ENCODE results near the gene RPIA.
"Not testable (repeated sequence)": the region's sequence is repeated elsewhere in the genome, so short reads cannot be mapped to it uniquely, and the experiment has no call there.

RPIA gene

DNA sequence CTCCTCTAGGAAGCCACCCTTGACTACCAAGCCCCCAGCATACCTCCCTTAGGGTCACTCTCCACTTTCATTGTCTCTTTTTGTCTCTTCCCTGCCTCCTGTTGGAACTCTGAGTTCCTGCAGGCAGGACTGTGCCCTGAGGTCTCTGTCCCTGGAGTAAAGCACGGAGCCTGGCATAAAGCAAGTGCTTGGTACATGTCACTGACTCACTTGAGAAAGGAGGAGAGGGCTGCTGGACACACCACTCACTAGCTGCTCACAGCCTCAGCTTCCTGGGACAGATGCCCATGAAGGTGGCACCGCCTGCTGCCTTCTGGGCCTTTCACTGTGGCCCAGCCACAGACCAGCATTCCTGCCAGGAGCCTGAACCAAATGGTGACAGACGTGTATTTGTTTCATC, 64.4 kb downstream of the RPIA start:
- Histone ChIP-seq H3K4me3 (ENCODE audit: low read depth, low read length) (no peak overlapping the region), H3K9ac (ENCODE audit: low read length) (no peak overlapping the region), H3K4me1 (ENCODE audit: control insufficient read depth, insufficient read depth, low read length) (no peaks in the 10 kb centered on the region), H3K27me3 (ENCODE audit: control insufficient read depth, insufficient read depth, low read length) (no peaks in the 10 kb centered on the region), H3K27ac (ENCODE audit: low read depth, low read length) (no peak overlapping the region), H3K36me3 (ENCODE audit: control insufficient read depth, insufficient read depth, low read length) (peaks cover 25% of the 10 kb centered on the region), H3K9me3 (ENCODE audit: control insufficient read depth, insufficient read depth, low read depth, low read length) (peaks cover 21% of the 10 kb centered on the region)

DNA sequence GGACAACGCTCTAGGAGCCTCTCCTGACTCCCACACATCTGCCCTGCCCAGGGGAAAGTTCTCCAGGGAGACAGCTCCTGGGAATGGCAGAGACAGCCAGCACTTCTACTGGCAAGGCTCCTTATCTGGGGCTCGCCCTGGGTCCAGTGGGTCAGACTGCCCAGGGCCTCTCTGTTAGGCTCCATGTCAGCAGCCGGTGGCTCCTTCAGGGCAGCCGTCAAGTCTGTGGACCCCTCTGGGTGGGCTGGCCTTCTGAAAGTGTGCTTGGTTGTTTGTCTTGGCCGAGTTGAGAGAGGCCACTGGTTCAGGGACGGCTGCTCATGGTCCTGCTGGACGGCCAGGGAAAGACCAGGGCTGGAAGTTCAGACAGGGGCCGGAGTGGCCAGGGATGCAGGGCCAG, 65.6 kb downstream of the RPIA start:
- Histone ChIP-seq H3K27me3 (ENCODE audit: control insufficient read depth, insufficient read depth, low read length) (no peaks in the 10 kb centered on the region), H3K4me1 (ENCODE audit: control insufficient read depth, insufficient read depth, low read length) (no peaks in the 10 kb centered on the region), H3K27ac (ENCODE audit: low read depth, low read length) (no peak overlapping the region), H3K9ac (ENCODE audit: low read length) (no peak overlapping the region), H3K4me3 (ENCODE audit: low read depth, low read length) (no peak overlapping the region), H3K36me3 (ENCODE audit: control insufficient read depth, insufficient read depth, low read length) (peaks cover 14% of the 10 kb centered on the region; the same call in 1 of the 2 replicates), H3K9me3 (ENCODE audit: control insufficient read depth, insufficient read depth, low read depth, low read length) (peaks cover 21% of the 10 kb centered on the region)

DNA sequence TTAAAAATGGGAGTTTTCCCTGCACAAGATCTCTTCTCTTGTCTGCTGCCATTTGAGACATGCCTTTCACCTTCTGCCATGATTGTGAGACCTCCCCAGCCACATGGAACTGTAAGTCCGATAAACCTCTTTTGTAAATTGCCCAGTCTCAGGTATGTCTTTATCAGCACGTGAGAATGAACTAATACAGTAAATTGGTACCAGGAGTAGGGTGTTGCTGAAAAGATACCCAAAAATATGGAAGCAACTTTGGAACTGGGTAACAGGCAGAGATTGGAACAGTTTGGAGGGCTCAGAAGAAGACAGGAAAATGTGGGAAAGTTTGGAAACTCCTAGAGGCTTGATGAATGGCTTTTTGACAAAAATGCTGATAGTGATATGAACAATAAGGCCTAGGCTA, 67.2 kb downstream of the RPIA start:
- H3K9ac ChIP-seq (ENCODE audit: low read length); H3K36me3 ChIP-seq (ENCODE audit: control insufficient read depth, insufficient read depth, low read length); H3K27ac ChIP-seq (ENCODE audit: low read depth, low read length); H3K4me1 ChIP-seq (ENCODE audit: control insufficient read depth, insufficient read depth, low read length); H3K4me3 ChIP-seq (ENCODE audit: low read depth, low read length); H3K27me3 ChIP-seq (ENCODE audit: control insufficient read depth, insufficient read depth, low read length): not testable (repeated sequence)
- H3K9me3 ChIP-seq (ENCODE audit: control insufficient read depth, insufficient read depth, low read depth, low read length), result peaks cover 21% of the 10 kb centered on the region

DNA sequence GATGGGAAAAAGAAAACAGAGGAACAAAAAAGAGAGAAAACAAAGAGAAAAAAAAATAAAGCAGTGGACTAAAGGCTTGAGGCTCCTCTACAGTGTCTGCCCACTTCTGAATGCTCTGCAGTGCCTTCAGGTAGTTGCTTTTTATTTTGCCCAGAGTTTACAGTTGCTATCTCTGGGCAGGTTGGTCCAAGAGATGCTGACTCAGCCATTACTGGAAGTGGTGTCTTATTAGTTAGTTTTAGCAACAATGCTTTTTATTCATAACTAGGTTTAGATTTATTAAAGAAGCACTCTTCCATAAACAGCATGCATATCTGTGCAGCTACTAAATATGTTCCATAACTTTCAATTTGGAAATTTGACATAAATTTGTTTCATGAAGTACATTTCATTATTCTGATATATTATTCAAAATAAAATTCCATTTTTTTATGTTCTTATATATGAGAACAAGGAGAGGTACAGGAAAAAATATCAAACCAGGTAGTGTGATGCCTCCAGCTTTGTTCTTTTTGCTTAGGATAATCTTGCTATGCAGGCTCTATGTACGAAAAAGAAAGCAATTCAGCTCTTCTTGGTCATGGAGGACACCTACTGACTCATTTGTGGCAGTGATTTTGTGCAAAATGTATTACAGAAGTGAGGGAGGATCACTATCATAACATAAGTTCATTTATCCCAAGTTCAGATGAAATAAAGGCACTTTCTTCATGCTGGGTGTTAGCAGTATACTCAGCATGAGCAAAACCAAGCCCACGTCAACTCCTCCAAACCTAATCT, 69.5 kb downstream of the RPIA start:
- no peak overlapping the region for H3K4me3 ChIP-seq (ENCODE audit: low read depth, low read length)
- H3K9me3 ChIP-seq (ENCODE audit: control insufficient read depth, insufficient read depth, low read depth, low read length), result peaks cover 21% of the 10 kb centered on the region
- H3K27me3 ChIP-seq (ENCODE audit: control insufficient read depth, insufficient read depth, low read length), result peaks cover 25% of the 10 kb centered on the region
- no peaks in the 10 kb centered on the region for H3K36me3 ChIP-seq (ENCODE audit: control insufficient read depth, insufficient read depth, low read length)
- no peak overlapping the region for H3K9ac ChIP-seq (ENCODE audit: low read length)
- H3K27ac ChIP-seq (ENCODE audit: low read depth, low read length), result no peak overlapping the region
- no peaks in the 10 kb centered on the region for H3K4me1 ChIP-seq (ENCODE audit: control insufficient read depth, insufficient read depth, low read length)

DNA sequence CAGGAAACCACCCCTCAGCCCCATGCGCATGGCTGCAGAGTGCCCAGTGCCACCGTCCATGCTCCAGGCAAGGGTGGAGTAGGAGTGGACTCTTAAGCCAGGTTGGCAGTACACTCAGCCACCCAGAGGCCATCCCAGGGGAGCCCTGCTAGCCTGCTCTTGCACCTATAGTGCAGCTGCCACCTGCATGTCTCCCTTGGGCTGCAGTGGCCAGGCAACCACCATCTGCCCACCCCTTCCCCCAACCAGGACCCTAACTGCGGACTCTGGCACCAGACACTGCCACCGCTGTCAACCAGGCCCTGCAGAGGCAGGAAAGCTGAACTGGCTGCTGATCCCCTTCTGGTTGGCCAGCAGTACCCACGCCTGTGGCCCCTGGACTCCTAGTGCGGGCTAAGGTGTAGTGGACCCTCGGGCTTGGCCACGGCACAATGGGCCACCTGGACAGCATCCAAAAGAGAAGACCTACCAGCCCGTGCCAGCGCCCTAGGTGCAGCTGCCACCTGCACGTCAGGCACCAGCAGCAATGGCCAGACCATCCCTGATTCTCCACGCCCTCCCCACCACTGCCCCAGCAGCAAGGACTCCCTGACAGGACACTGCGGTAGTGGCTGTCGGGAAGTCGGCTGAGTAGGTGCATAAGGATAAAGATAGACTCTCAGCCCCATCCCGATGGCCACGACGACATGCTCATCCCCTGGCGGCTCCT, 72.8 kb downstream of the RPIA start:
- no peak overlapping the region for H3K4me3 ChIP-seq (ENCODE audit: low read depth, low read length)
- H3K9ac ChIP-seq (ENCODE audit: low read length), result no peak overlapping the region
- no peak overlapping the region for H3K27ac ChIP-seq (ENCODE audit: low read depth, low read length)
- no peaks in the 10 kb centered on the region for H3K36me3 ChIP-seq (ENCODE audit: control insufficient read depth, insufficient read depth, low read length)
- no peaks in the 10 kb centered on the region for H3K4me1 ChIP-seq (ENCODE audit: control insufficient read depth, insufficient read depth, low read length)
- peaks cover 34% of the 10 kb centered on the region for H3K27me3 ChIP-seq (ENCODE audit: control insufficient read depth, insufficient read depth, low read length)
- H3K9me3 ChIP-seq (ENCODE audit: control insufficient read depth, insufficient read depth, low read depth, low read length), result peaks cover 8% of the 10 kb centered on the region

DNA sequence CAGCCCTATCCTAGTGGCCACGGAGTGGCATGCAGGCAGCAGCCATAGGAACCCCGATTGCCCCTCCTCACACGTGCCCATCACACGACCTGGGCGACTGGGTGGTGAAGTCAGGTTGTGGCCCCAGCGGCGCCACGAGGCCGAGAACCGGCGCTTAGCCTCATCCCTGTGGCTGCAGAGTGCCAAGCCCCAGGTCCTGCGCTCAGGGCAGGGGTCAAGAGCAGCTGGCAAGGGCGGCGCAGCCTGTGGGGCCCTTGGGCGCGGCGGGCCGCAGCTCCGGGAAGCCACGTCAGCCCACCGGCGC, 73.3 kb downstream of the RPIA start:
- Histone ChIP-seq H3K4me3 (ENCODE audit: low read depth, low read length) (peak overlapping the region; percentile 55), H3K36me3 (ENCODE audit: control insufficient read depth, insufficient read depth, low read length) (no peaks in the 10 kb centered on the region), H3K9me3 (ENCODE audit: control insufficient read depth, insufficient read depth, low read depth, low read length) (peaks cover 2% of the 10 kb centered on the region), H3K4me1 (ENCODE audit: control insufficient read depth, insufficient read depth, low read length) (no peaks in the 10 kb centered on the region), H3K27ac (ENCODE audit: low read depth, low read length) (no peak overlapping the region), H3K9ac (ENCODE audit: low read length) (no peak overlapping the region), H3K27me3 (ENCODE audit: control insufficient read depth, insufficient read depth, low read length) (peaks cover 34% of the 10 kb centered on the region)

DNA sequence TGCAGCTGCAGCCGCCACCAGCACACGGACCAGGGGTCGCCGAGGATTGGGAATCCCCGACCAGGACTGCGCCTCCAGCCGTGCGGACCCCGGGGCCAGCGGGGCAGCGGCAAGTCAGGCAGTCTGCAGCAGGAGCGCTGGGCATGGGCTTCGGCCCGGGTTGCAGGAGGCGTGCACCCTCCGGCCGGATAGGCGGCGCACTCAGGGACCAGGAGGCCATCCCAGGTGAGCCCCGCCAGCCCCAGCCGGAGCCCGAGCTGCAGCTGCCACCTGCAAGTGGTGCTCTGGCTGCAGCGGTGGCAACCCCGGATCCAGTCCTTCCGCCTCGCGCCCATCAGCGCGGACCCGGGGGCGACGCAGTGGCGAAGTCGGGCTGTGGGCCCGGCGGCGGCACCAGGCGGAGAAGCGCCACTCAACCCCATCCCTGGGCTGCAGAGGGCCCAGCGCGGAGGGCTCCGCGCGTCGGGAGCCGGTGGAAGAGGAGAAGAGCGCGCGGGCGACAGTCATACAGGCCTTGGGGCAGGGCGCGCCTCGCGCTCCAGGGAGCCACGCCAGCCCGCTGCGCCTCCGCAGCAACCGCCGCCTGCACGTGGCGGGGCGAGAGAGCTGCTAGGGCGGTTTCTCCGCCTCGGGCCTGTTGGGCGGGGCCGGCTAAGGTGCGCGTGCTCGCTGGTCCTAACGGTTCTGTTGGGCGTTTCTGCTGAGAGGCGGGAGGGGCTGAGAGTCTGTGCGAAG, 73.8 kb downstream of the RPIA start:
- Histone ChIP-seq H3K36me3 (ENCODE audit: control insufficient read depth, insufficient read depth, low read length) (no peaks in the 10 kb centered on the region), H3K9me3 (ENCODE audit: control insufficient read depth, insufficient read depth, low read depth, low read length) (no peaks in the 10 kb centered on the region), H3K27me3 (ENCODE audit: control insufficient read depth, insufficient read depth, low read length) (peaks cover 34% of the 10 kb centered on the region), H3K27ac (ENCODE audit: low read depth, low read length) (no peak overlapping the region), H3K4me3 (ENCODE audit: low read depth, low read length) (peak overlapping the region; percentile 55), H3K9ac (ENCODE audit: low read length) (no peak overlapping the region), H3K4me1 (ENCODE audit: control insufficient read depth, insufficient read depth, low read length) (no peaks in the 10 kb centered on the region)

DNA sequence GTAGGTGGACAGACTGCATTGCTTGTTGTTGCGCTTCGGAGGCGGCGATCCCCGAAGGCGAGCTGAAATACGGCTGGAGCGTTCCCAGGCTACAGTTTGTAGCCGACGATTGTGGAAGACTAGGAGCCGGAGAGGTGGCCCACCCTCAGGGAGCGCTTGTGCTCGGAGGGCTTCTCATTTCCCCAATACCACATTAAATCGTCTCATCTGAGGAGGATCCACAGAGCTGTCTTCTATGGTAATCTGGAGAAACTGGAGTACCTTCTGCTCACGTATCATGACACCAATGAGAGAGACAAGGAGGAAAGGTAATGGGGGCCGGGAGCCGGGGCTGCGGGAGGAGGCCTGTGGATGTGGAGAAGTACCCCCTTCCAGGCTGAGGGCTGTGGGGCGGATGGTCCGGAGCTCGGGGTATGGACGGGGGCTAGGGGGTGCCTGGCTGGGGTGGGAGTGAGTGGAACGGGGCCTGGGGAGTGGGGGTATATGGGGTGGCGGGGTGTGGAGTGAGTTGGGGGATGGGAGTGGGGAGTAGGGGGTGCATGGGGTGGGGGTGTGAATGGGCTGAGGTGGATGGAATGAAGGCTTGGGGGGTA, 74.5 kb downstream of the RPIA start:
- H3K27ac ChIP-seq (ENCODE audit: low read depth, low read length); H3K9ac ChIP-seq (ENCODE audit: low read length); H3K9me3 ChIP-seq (ENCODE audit: control insufficient read depth, insufficient read depth, low read depth, low read length); H3K4me1 ChIP-seq (ENCODE audit: control insufficient read depth, insufficient read depth, low read length); H3K36me3 ChIP-seq (ENCODE audit: control insufficient read depth, insufficient read depth, low read length): not testable (repeated sequence)
- H3K4me3 ChIP-seq (ENCODE audit: low read depth, low read length), result peak overlapping the region; percentile 55
- peaks cover 34% of the 10 kb centered on the region for H3K27me3 ChIP-seq (ENCODE audit: control insufficient read depth, insufficient read depth, low read length)

DNA sequence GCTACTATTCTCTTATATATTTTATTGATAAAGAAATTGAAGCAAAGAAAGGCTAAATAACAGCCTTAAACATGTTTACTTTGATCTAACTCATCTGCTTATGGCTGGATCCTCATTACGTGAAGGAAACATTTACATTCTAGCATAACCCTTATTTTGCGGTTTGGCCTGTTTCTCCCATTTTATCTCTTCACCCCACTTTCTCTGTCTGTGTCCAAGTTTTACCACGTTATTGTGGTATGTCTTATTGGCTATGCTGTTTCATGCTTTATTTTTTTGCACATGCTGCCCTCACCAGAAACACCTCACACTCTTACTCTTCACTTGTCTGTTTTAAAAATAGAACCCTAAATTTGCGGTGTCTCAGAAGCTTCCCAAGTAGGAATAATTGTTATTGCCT, 78.5 kb downstream of the RPIA start:
- H3K4me3 ChIP-seq (ENCODE audit: low read depth, low read length), result no peak overlapping the region

DNA sequence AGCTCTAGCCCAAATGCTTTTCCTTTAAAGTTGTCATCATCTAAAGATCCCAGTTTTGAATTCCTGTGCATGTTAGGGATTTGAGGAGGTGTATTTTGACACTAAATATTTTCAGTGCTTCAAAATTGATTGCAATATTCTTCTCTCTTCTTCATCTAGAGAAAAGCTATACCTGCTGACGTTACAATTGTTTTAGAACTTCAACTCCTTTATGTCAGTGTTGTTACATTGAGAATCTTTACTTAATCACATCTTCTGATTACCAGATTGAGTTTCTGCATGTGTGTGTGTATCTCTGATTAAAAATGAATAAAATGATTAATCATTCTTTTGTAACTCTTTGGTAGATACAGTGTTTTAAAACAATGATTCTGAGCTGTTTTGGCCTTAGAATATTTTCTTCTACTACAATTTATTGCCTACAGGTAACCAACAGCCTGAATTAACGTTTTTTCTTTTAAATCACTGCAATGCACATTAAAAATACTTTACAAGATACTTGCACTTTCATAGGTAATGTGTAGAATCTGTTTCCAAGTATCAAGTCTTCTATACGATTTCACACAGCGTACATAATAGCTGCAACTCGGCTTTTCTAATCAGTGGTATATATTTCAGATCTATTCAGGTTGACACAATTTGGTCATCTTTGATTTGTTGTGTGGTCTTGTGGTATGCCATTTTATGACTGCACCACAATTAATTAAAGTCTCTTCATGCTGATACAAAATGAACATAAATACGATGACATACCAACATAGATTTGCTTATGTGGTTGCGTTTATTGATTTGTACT, 82.0 kb downstream of the RPIA start:
- H3K9ac ChIP-seq (ENCODE audit: low read length); H3K36me3 ChIP-seq (ENCODE audit: control insufficient read depth, insufficient read depth, low read length); H3K4me3 ChIP-seq (ENCODE audit: low read depth, low read length); H3K27ac ChIP-seq (ENCODE audit: low read depth, low read length); H3K4me1 ChIP-seq (ENCODE audit: control insufficient read depth, insufficient read depth, low read length); H3K27me3 ChIP-seq (ENCODE audit: control insufficient read depth, insufficient read depth, low read length): not testable (repeated sequence)
- peaks cover 21% of the 10 kb centered on the region for H3K9me3 ChIP-seq (ENCODE audit: control insufficient read depth, insufficient read depth, low read depth, low read length)

More for the DNA sequence above, 78.5 kb downstream of the RPIA start:
- no peaks in the 10 kb centered on the region for H3K36me3 ChIP-seq (ENCODE audit: control insufficient read depth, insufficient read depth, low read length)
- no peak overlapping the region for H3K9ac ChIP-seq (ENCODE audit: low read length)
- H3K27ac ChIP-seq (ENCODE audit: low read depth, low read length), result no peak overlapping the region
- peaks cover 8% of the 10 kb centered on the region for H3K9me3 ChIP-seq (ENCODE audit: control insufficient read depth, insufficient read depth, low read depth, low read length)
- peaks cover 19% of the 10 kb centered on the region for H3K27me3 ChIP-seq (ENCODE audit: control insufficient read depth, insufficient read depth, low read length)
- no peaks in the 10 kb centered on the region for H3K4me1 ChIP-seq (ENCODE audit: control insufficient read depth, insufficient read depth, low read length)

Data from HUES6 (cell line).